Type B pancreatic cell (in vitro differentiated cells): ENCODE measurements around the gene EPAS1. TPM values are rescaled to one million over a fixed set of nuclear protein-coding genes. Genes with fewer than 3 reads are reported as not detected.
A peak's percentile ranks its signal among the peaks of the same experiment; 100 is the strongest.

Experiments
- DNase-seq: peaks from one replicate; pipeline ENCODE4 v3.0.0; 2021; ENCODE audit warnings: mixed read lengths; ENCODE audit not compliant: unreplicated experiment; ENCODE audit errors: extremely low spot score
- H3K27ac Mint-ChIP-seq: 2 replicates; pipeline ENCODE4 v1.8.0; 2021; ENCODE audit warnings: mild to moderate bottlenecking, mixed read lengths
- H3K27me3 Mint-ChIP-seq: 2 replicates; pipeline ENCODE4 v1.8.0; 2021; ENCODE audit warnings: mixed read lengths
- H3K36me3 Mint-ChIP-seq: 2 replicates; pipeline ENCODE4 v1.8.0; 2021; ENCODE audit warnings: mixed read lengths
- H3K4me1 Mint-ChIP-seq: one replicate; pipeline ENCODE4 v1.8.0; 2021; ENCODE audit warnings: mixed read lengths; ENCODE audit not compliant: unreplicated experiment
- H3K4me3 Mint-ChIP-seq: 2 replicates; pipeline ENCODE4 v1.8.0; 2021; ENCODE audit warnings: mild to moderate bottlenecking, mixed read lengths
- H3K9me3 Mint-ChIP-seq: 2 replicates; pipeline ENCODE4 v1.8.0; 2021; ENCODE audit warnings: mixed read lengths
- total RNA-seq: library from RNA; stranded (reverse); gene quantifications from 2 replicates; pipeline ENCODE4 v1.2.1, GENCODE V29; 2021; ENCODE audit warnings: low replicate concordance
- TF ChIP-seq, protein P1 (sequence below): fragments of 200-600 bp; sonication (generic); conservative IDR thresholded peaks from 2 replicates; pipeline ENCODE4 v1.5.0; 2021; ENCODE audit warnings: antibody characterized with exemption, mild to moderate bottlenecking

EPAS1 gene
- total RNA-seq, 1 donor from 2014 or later, result 59.8 TPM

DNA sequence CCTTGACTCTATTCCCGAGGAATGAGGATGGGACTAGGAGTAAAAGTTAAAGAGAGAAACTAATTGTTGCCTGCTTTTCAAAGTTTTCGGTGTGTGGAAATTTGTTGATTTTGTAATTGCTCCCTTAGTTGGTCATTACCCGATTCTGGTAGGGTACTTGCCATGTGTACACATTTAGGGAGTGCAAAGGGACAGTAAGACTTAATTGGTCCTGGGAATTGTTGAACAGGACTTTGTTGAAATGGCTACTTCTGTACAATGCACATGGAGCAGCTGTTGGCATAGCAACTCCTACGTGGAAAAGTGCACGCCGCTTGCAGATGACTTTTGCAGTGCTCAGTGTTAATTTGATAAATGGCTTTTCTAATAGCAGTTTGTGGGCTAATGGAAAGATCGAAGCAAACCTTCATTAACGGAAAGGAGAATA, 22.9 kb downstream of the EPAS1 start:
- no peak for DNase-seq
- Mint-ChIP-seq H3K4me3 (peak overlapping the region; percentile 31), H3K4me1 (peaks cover 23% of the 10 kb centered on the region), H3K9me3 (no peaks in the 10 kb centered on the region), H3K36me3 (no peaks in the 10 kb centered on the region), H3K27me3 (no peaks in the 10 kb centered on the region), H3K27ac (peak overlapping the region; percentile 62)
- TF ChIP-seq, protein P1, sequence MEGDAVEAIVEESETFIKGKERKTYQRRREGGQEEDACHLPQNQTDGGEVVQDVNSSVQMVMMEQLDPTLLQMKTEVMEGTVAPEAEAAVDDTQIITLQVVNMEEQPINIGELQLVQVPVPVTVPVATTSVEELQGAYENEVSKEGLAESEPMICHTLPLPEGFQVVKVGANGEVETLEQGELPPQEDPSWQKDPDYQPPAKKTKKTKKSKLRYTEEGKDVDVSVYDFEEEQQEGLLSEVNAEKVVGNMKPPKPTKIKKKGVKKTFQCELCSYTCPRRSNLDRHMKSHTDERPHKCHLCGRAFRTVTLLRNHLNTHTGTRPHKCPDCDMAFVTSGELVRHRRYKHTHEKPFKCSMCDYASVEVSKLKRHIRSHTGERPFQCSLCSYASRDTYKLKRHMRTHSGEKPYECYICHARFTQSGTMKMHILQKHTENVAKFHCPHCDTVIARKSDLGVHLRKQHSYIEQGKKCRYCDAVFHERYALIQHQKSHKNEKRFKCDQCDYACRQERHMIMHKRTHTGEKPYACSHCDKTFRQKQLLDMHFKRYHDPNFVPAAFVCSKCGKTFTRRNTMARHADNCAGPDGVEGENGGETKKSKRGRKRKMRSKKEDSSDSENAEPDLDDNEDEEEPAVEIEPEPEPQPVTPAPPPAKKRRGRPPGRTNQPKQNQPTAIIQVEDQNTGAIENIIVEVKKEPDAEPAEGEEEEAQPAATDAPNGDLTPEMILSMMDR, result no peak

DNA sequence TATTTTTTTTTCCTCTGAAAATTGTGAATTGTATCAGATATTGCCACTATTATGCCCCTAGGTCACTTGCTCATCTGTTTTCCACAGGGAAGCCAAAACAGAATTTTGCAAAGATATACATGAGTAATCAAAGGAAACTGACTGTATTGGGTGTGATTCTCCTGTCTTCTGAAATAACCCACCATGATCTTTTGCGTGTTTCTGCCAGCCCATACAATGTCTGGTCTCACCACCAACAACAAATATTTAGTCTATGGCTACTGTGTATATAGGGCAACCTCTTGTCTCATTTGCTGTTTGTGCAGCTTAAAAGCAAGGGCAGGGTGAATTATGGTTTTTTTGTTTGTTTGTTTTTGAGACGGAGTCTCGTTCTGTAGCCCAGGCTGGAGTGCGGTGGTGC, 26.5 kb downstream of the EPAS1 start:
- no peaks in the 10 kb centered on the region for H3K9me3 Mint-ChIP-seq
- no peak overlapping the region for H3K27ac Mint-ChIP-seq
- TF ChIP-seq, protein P1, result no peak
- H3K4me3 Mint-ChIP-seq, result no peak overlapping the region
- peaks cover 23% of the 10 kb centered on the region for H3K4me1 Mint-ChIP-seq
- no peak for DNase-seq
- H3K27me3 Mint-ChIP-seq, result no peaks in the 10 kb centered on the region
- no peaks in the 10 kb centered on the region for H3K36me3 Mint-ChIP-seq

GRCh38 chr2:46325182-46325928, 28.1 kb downstream of the EPAS1 start:
- DNase-seq, result no peak
- H3K4me3 Mint-ChIP-seq, result no peak overlapping the region
- no peaks in the 10 kb centered on the region for H3K9me3 Mint-ChIP-seq
- H3K36me3 Mint-ChIP-seq, result no peaks in the 10 kb centered on the region
- H3K4me1 Mint-ChIP-seq, result peaks cover 14% of the 10 kb centered on the region
- H3K27me3 Mint-ChIP-seq, result no peaks in the 10 kb centered on the region
- H3K27ac Mint-ChIP-seq, result peak overlapping the region; percentile 34
- TF ChIP-seq, protein P1, result no peak

- Mint-ChIP-seq H3K36me3 (no peaks in the 10 kb centered on the region), H3K27ac (peak overlapping the region; percentile 83), H3K4me3 (peak overlapping the region; percentile 42), H3K27me3 (no peaks in the 10 kb centered on the region), H3K4me1 (peaks cover 19% of the 10 kb centered on the region), H3K9me3 (no peaks in the 10 kb centered on the region)
- TF ChIP-seq, protein P1, result no peak
- no peak for DNase-seq
These were observed 29.2 kb downstream of the EPAS1 start for GRCh38 chr2:46326231-46326980.

- Mint-ChIP-seq H3K4me3 (no peak overlapping the region), H3K4me1 (peaks cover 28% of the 10 kb centered on the region), H3K27me3 (no peaks in the 10 kb centered on the region), H3K27ac (no peak overlapping the region), H3K9me3 (no peaks in the 10 kb centered on the region), H3K36me3 (no peaks in the 10 kb centered on the region)
- TF ChIP-seq, protein P1, result no peak
- no peak for DNase-seq
These were observed 30.4 kb downstream of the EPAS1 start for GRCh38 chr2:46327627-46328026.
